Ovary (tissue), 9 donors: ENCODE results near the gene STAC2. TPM values are rescaled to one million over a fixed set of nuclear protein-coding genes. Genes with fewer than 3 reads are reported as not detected.

Source experiments
- DNase-seq, 5 donors: peaks; one replicate each; pipeline ENCODE4 v3.0.0-alpha.2; 2019 to 2020
- H3K27ac ChIP-seq, 2 donors: fragments of 200-600 bp; one replicate each; pipeline versions ENCODE4 v1.5.1 to v1.8.0; 2019 to 2022
- H3K27me3 ChIP-seq: fragments of 200-600 bp; one replicate; pipeline ENCODE4 v1.8.0; 2022
- H3K36me3 ChIP-seq: fragments of 200-600 bp; sonication (generic); one replicate; pipeline ENCODE4 v1.5.1; 2019
- H3K4me1 ChIP-seq: one replicate; pipeline ENCODE4 v1.8.1; 2013; ENCODE audit warnings: mild to moderate bottlenecking, moderate library complexity; ENCODE audit not compliant: insufficient read depth
- H3K4me3 ChIP-seq: fragments of 200-600 bp; sonication (generic); one replicate; pipeline ENCODE4 v1.5.1; 2017
- H3K9me3 ChIP-seq, 2 donors: fragments of 200-600 bp in 1 of 2; sonication (generic) in 1 of 2; one replicate each; pipeline versions ENCODE4 v1.5.1 to v1.8.1; 2013 to 2019; ENCODE audit warnings: mild to moderate bottlenecking in 1 of 2, moderate library complexity in 1 of 2
- EP300 ChIP-seq: sonication (generic); formaldehyde crosslinking; IDR thresholded peaks from one replicate; pipeline ENCODE4 v1.6.1; 2017; ENCODE audit warnings: antibody characterized with exemption
- POLR2A ChIP-seq: fragments of 450-650 bp; IDR thresholded peaks from one replicate; pipeline ENCODE4 v1.6.1; 2017; ENCODE audit warnings: antibody characterized with exemption, mild to moderate bottlenecking, moderate library complexity
- whole genome bisulfite sequencing, 3 donors: extraction: QIAGEN DNeasy Blood & Tissue Kit in 1 of 3; methylation state at CpG; one replicate each; pipeline versions ENCODE4 v1.1.5 to v1.1.7; 2013 to 2017; 5-methylcytosine and 5-hydroxymethylcytosine counted together
- intact Hi-C, 4 donors: fragments of 100-400 bp; cut with DNase I; formaldehyde crosslinking; loops; one replicate each; pipeline versions ENCODE4 v1.11.0 to v1.15.1; 2022 to 2023
- polyA plus RNA-seq, 2 donors: library from polyadenylated mRNA; stranded (reverse); fragments of 200-250 nt in 1 of 2; fragments of 350-450 nt in 1 of 2; fragmentation: Illumina TruSeq in 1 of 2; extraction: RNeasy Lipid Tissue Mini Kit (QIAGEN cat#74804) in 1 of 2; gene quantifications; one replicate each; pipeline ENCODE4 v1.2.3, GENCODE V29; 2013 to 2014
- total RNA-seq, 7 donors: library from RNA; depleted of rRNA in 2 of 7; stranded (reverse); fragments of >200 nt in 2 of 7; fragmentation: NEBNext Ultra II Directional in 3 of 7; extraction: Animal tissue kit (Norgen Biotek cat#: 25700) in 3 of 7; gene quantifications; one replicate each; pipeline versions ENCODE4 v1.1.0 to v1.2.4, GENCODE V29; 2016 to 2023
- TF ChIP-seq, protein P1 (sequence below), 3 donors: fragments of 450-650 bp in 2 of 3; fragments of 200-600 bp in 1 of 3; IDR thresholded peaks; one replicate each; pipeline versions ENCODE4 v1.5.1 to v1.8.0; 2016 to 2022; ENCODE audit warnings: antibody characterized with exemption in 3 of 3, mild to moderate bottlenecking in 1 of 3
- donor health status: DM: no; HTN: no; CAD: no; lungs with moderate emphysema.
- donor health status: DM: no; HTN: no; CAD: no.
- donor health status: Bipolar disorder and iron deficiency.
- donor health status: DM: yes; HTN: yes; CAD: no.
- donor health status: DM: no; HTN: no; CAD: no.
- donor health status: DM: yes; HTN: yes; CAD: no.

The STAC2 gene
- total and polyA plus RNA-seq, 9 donors, result 0.29 to 5.4 (median 0.70) TPM; not detected in 1

- Histone ChIP-seq H3K4me1 (no peaks in the 10 kb centered on the region), H3K9me3 (no peaks in the 10 kb centered on the region), H3K27me3 (no peaks in the 10 kb centered on the region), H3K4me3 (peak overlapping the region; percentile 43), H3K36me3 (no peaks in the 10 kb centered on the region), H3K27ac (no peak overlapping the region)
- 0 to 1% (median 1%) methylated on average over 15 of the region's 15 CpGs for WGBS, 3 donors
- peak; percentile 70 to 86 (median 83) for DNase-seq
- intact Hi-C loops, result loop anchor here in 3 of 4 donors (5.0 to 10.0 kb wide), 2 partner anchors 70 to 78 kb away; no protein-coding TSS in a partner anchor
- TF ChIP-seq EP300 (no peak), POLR2A (no peak)
- TF ChIP-seq, protein P1, sequence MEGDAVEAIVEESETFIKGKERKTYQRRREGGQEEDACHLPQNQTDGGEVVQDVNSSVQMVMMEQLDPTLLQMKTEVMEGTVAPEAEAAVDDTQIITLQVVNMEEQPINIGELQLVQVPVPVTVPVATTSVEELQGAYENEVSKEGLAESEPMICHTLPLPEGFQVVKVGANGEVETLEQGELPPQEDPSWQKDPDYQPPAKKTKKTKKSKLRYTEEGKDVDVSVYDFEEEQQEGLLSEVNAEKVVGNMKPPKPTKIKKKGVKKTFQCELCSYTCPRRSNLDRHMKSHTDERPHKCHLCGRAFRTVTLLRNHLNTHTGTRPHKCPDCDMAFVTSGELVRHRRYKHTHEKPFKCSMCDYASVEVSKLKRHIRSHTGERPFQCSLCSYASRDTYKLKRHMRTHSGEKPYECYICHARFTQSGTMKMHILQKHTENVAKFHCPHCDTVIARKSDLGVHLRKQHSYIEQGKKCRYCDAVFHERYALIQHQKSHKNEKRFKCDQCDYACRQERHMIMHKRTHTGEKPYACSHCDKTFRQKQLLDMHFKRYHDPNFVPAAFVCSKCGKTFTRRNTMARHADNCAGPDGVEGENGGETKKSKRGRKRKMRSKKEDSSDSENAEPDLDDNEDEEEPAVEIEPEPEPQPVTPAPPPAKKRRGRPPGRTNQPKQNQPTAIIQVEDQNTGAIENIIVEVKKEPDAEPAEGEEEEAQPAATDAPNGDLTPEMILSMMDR (IDR thresholded peaks at IDR 0.05), result peak; percentile 28 to 55 (median 47)
Measured at GRCh38 chr17:39164675-39165143, 61.0 kb downstream of the STAC2 start.

DNA sequence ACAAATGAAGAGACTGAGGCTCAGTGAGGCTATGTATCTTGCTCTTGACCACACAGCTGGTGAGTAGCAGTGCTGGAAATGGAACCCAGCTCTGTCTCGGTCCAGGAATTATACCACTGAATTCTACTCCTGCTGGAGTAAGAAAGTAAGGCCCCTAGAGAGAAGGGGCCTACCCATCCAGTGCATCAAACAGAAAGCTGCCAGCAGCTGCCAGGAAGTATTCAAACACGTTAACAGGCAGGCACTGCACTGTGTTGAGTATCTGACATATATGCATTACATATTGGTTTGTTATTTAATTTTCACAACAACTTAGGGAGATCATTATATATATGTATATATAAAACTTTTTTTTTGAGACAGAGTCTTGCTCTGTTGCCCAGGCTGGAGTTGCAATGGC, 63.8 kb downstream of the STAC2 start:
- WGBS, 3 donors, result 77 to 82% (median 78%) methylated on average over 2 of the region's 2 CpGs
- no peaks in the 10 kb centered on the region for H3K36me3 ChIP-seq
- H3K27me3 ChIP-seq, result no peaks in the 10 kb centered on the region
- intact Hi-C loops, result loop anchor here in 3 of 4 donors (5.0 to 10.0 kb wide), 2 partner anchors 73 to 80 kb away; no protein-coding TSS in a partner anchor
- H3K4me1 ChIP-seq, result no peaks in the 10 kb centered on the region
- no peak for TF ChIP-seq POLR2A
- TF ChIP-seq, protein P1 (IDR thresholded peaks at IDR 0.05), result no peak
- H3K4me3 ChIP-seq, result no peak overlapping the region
- no peak for DNase-seq
- H3K27ac ChIP-seq, result no peak overlapping the region
- no peaks in the 10 kb centered on the region for H3K9me3 ChIP-seq

Other genes with a start within 250 kb of the STAC2 start
- gene PLXDC1, start 74.3 kb downstream of the STAC2 start, total RNA-seq, result 10 to 100 TPM; 14.0 to 58.6 (median 32.3) TPM
- 10 to 100 TPM; 11.6 to 35.4 TPM for gene PLXDC1, start 74.3 kb downstream of the STAC2 start, polyA plus RNA-seq
- not detected for gene ARL5C, start 59.8 kb downstream of the STAC2 start, total RNA-seq
- gene ARL5C, start 59.8 kb downstream of the STAC2 start, polyA plus RNA-seq, result not detected
- gene CACNB1, start 28.3 kb downstream of the STAC2 start, total RNA-seq, result 10 to 100 TPM in 3 of 7 donors, 1 to 10 TPM in 4; 5.6 to 17.7 (median 9.6) TPM
- 1 to 10 TPM; 2.6 to 6.9 TPM for gene CACNB1, start 28.3 kb downstream of the STAC2 start, polyA plus RNA-seq
- gene RPL19, start 25.7 kb downstream of the STAC2 start, total RNA-seq, result 1,000 to 10,000 TPM; 2,549 to 5,697 (median 3,184) TPM
- 1,000 to 10,000 TPM; 2,272 to 5,597 TPM for gene RPL19, start 25.7 kb downstream of the STAC2 start, polyA plus RNA-seq
- 10 to 100 TPM; 12.7 to 25.2 (median 18.5) TPM for gene FBXL20, start 175.7 kb upstream of the STAC2 start, total RNA-seq
- 10 to 100 TPM in 1 of 2 donors, 1 to 10 TPM in 1; 4.7 to 16.6 TPM for gene FBXL20, start 175.7 kb upstream of the STAC2 start, polyA plus RNA-seq
- gene MED1, start 225.3 kb upstream of the STAC2 start, total RNA-seq, result 10 to 100 TPM; 15.6 to 43.7 (median 34.1) TPM
- 10 to 100 TPM; 11.0 to 32.0 TPM for gene MED1, start 225.3 kb upstream of the STAC2 start, polyA plus RNA-seq
- 10 to 100 TPM; 29.1 to 65.9 (median 50.3) TPM for gene CDK12, start 235.5 kb upstream of the STAC2 start, total RNA-seq
- 10 to 100 TPM; 17.8 to 31.8 TPM for gene CDK12, start 235.5 kb upstream of the STAC2 start, polyA plus RNA-seq